HG02588 (cell line): ENCODE data around the gene CHAF1B.

Experiments
- ATAC-seq: cut with Tn5 transposase; IDR thresholded peaks from one replicate; pipeline ENCODE4 v1.9.1; 2021; ENCODE audit warnings: mild to moderate bottlenecking, moderate library complexity; ENCODE audit not compliant: unreplicated experiment

CHAF1B gene

GRCh38 chr21:36459098-36459497 lies 73.9 kb downstream of the CHAF1B start:
- ATAC-seq, result no peak

DNA sequence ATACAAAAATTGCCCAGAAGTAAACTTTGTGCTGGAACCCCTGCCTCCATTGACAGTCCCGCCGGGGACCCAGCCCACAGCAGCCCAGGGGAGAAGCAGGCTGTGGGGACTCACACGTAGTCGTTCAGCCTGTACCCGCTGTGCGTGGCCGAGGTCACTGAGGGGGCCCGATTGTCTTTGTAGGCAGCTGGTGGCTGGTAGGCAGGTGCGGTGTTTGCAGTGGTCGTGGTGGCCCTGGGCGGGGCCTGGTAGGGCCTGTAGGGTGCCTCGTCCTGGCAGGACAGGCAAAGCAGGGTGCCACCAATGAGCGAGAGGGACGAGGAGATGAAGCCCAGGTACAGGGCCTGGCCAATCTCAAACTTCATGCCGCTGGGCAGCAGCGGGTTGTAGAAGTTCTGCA lies 75.7 kb downstream of the CHAF1B start:
- no peak for ATAC-seq

DNA sequence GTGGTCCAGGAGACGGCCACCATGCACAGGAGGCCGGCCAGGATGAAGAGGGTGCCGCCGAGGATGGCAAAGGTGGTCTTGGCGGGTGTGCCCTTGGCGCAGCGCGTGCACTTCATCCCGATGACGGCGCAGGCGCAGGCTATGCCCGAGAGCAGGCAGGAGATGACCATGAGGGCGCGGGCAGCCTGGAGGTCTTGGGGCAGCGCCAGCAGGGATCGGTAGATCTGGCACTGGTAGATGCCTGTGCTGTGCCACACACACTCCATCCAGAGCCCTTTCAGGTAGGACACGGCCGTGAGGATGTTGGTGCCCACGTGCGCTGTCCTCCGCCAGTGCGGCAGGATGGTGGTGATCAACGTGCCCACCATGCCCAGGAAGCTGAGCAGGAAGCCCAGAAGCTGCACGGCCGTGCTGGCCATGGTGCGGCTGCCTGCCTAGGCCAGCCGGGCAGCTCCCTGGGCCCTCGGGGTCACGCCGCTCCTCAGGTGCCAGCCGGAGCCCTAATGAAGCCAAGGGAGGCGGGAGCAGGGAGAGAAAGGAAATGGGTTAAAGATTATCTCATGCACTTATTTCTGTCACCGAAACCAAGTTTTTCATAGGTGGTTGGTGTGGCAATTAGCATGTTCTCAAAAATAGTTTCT lies 76.2 kb downstream of the CHAF1B start:
- no peak for ATAC-seq

DNA sequence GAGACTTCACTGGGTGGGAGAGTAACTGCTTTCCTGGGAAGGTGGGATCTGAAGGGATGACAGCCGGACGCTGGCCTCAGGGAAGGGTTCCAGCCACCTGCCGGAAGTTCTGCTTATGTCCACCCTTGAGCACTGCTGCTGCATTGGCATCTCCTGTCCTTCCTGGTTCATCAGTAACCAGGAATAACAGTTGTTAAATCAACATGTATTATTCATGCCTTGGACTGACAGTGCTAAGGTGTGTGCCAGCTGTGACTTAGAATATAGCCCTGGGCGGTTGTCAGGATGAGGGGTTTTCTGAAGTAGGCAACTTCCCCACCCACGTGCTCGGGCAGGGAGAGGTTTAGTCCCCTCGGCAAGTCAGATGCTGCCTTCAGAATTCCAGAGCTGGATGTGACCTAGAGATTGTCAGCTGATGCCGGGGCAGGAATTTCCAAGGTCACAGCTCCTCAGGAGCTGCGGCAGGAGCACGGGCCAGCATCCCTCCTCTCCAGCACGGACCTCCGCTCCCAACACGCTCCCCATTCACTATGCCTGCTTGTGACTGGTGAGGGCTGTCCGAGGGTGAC lies 76.8 kb downstream of the CHAF1B start:
- no peak for ATAC-seq

GRCh38 chr21:36463204-36463603 lies 78.0 kb downstream of the CHAF1B start:
- no peak for ATAC-seq

DNA sequence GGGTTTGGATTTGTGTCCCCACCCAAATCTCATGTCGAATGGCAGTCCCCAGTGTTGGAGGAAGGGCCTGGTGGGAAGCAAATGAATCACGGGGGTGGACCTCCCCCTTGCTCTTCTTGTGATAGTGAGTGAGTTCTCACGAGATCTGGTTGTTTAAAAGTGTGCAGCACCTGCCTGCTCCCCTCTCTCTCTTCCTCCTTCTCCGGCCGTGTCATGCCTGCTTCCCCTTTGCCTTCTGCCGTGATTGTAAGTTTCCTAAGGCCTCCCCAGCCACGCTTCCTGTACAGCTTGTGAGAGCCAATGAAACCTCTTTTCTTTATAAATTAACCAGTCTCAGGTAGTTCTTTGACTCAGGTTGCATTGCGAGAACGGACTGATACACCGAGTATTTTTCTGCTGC lies 78.8 kb downstream of the CHAF1B start:
- ATAC-seq, result no peak

GRCh38 chr21:36464590-36464989 lies 79.4 kb downstream of the CHAF1B start:
- no peak for ATAC-seq

DNA sequence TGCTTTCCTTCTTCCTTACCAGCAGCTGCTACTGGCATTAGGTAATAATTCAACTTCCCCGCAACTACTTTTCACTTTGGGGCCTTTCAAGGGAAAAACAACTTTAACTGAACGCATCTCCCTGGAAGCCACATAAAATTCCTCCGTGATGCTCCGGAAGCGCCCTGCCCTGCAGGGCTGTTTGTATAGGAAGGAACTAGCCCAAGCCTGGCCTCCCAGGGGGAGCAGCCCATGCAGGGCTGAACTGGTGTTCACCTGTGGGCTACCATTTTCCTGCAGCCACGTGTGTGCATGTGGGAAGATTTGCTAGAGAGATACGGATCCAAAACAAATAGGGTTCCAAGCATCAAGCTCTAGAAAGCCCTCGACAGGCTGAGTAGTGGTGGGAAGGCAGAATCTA lies 80.3 kb downstream of the CHAF1B start:
- no peak for ATAC-seq

DNA sequence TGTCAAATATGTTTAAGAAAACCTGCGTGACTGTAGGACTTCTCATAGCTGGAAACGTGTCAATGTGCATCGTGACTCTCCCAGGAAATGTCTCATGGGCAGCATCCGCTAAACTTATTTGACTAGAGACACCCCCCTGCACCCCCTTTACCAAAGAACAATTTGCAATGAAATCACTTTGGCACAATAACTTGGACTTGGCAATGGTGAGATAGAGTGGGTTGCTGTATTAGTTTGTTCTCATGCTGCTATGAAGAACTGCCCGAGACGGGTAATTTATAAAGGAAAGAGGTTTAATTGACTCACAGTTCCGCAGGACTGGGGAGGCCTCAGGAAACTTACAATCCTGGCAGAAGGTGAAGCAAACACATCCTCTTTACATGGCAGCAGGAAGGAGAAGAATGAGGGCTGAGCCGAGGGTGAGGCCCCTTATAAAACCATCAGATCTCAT lies 80.9 kb downstream of the CHAF1B start:
- ATAC-seq, result no peak
